ENCODE measurements around the gene NHLRC4.
A peak's percentile ranks its signal among the peaks of the same experiment; 100 is the strongest.

The NHLRC4 gene

GRCh38 chr16:527015-527903 lies 39.5 kb upstream of the NHLRC4 start, which contains the start of gene CAPN15 (continued):
- TF ChIP-seq SCRT2 (tag by site-specific recombination; IDR thresholded peaks at IDR 0.05) (no peak), GLIS2 (tag by site-specific recombination; IDR thresholded peaks at IDR 0.05) (peak; percentile 80), ZNF560 (tag by site-specific recombination; IDR thresholded peaks at IDR 0.05; ENCODE audit: borderline replicate concordance) (no peak), ZNF37A (tag by site-specific recombination; IDR thresholded peaks at IDR 0.05) (no peak), ZNF664 (tag by site-specific recombination; IDR thresholded peaks at IDR 0.05) (no peak), KLF8 (tag by site-specific recombination; IDR thresholded peaks at IDR 0.05) (peak; percentile 96), ZBTB48 (tag by site-specific recombination; IDR thresholded peaks at IDR 0.05) (no peak; the same call in 1 of the 2 replicates), ZBTB17 (tag by site-specific recombination; IDR thresholded peaks at IDR 0.05) (peak; percentile 49; the same call in 1 of the 2 replicates), ZNF140 (tag by site-specific recombination; IDR thresholded peaks at IDR 0.05) (no peak), ZNF239 (tag by site-specific recombination; IDR thresholded peaks at IDR 0.05) (no peak), ZNF768 (tag by site-specific recombination; IDR thresholded peaks at IDR 0.05) (peak; percentile 44; the same call in 1 of the 2 replicates), HOXD13 (CRISPR knock-in tag; IDR thresholded peaks at IDR 0.05; ENCODE audit: borderline replicate concordance) (0 out of 2 replicates have a peak, but pooled peaks have one; percentile 41), ZNF324 (tag by site-specific recombination; IDR thresholded peaks at IDR 0.05) (no peak), ZFP69B (tag by site-specific recombination; IDR thresholded peaks at IDR 0.05) (peak; percentile 38; the same call in 1 of the 2 replicates), ZNF157 (tag by site-specific recombination; IDR thresholded peaks at IDR 0.05) (no peak), KLF7 (tag by site-specific recombination; IDR thresholded peaks at IDR 0.05; ENCODE audit: borderline replicate concordance) (peak; percentile 57; the same call in 1 of the 2 replicates), ZBTB11 (tag by site-specific recombination; conservative IDR thresholded peaks at IDR 0.05; ENCODE audit: low read depth) (peak; percentile 91), ZNF701 (tag by site-specific recombination; IDR thresholded peaks at IDR 0.05) (no peak), ZNF558 (tag by site-specific recombination; IDR thresholded peaks at IDR 0.05) (no peak), ATF2 (tag by site-specific recombination; IDR thresholded peaks at IDR 0.05; ENCODE audit: low read depth) (no peak), OSR2 (tag by site-specific recombination; IDR thresholded peaks at IDR 0.05) (no peak), ZNF169 (tag by site-specific recombination; IDR thresholded peaks at IDR 0.05) (0 out of 2 replicates have a peak, but pooled peaks have one; percentile 34), ZBTB20 (tag by site-specific recombination; IDR thresholded peaks at IDR 0.05) (peak; percentile 96), ZNF174 (tag by site-specific recombination; IDR thresholded peaks at IDR 0.05) (no peak), MZF1 (tag by site-specific recombination; IDR thresholded peaks at IDR 0.05; ENCODE audit: borderline replicate concordance) (no peak), ZNF362 (tag by site-specific recombination; IDR thresholded peaks at IDR 0.05) (no peak), ZSCAN30 (tag by site-specific recombination; IDR thresholded peaks at IDR 0.05) (no peak; the same call in 1 of the 2 replicates), ZNF155 (tag by site-specific recombination; IDR thresholded peaks at IDR 0.05) (no peak), PRDM1 (tag by site-specific recombination; IDR thresholded peaks at IDR 0.05) (no peak), GLI4 (tag by site-specific recombination; IDR thresholded peaks at IDR 0.05) (no peak), ZFP3 (tag by site-specific recombination; IDR thresholded peaks at IDR 0.05; ENCODE audit: low read depth) (no peak), ZNF280C (tag by site-specific recombination; IDR thresholded peaks at IDR 0.05) (no peak), ZBTB8A (tag by site-specific recombination; IDR thresholded peaks at IDR 0.05) (peak; percentile 87), SCRT1 (tag by site-specific recombination; IDR thresholded peaks at IDR 0.05; ENCODE audit: borderline replicate concordance) (no peak)

All from HEK293 (cell line).